ENCODE results near the gene RAB26.

Gene RAB26

DNA sequence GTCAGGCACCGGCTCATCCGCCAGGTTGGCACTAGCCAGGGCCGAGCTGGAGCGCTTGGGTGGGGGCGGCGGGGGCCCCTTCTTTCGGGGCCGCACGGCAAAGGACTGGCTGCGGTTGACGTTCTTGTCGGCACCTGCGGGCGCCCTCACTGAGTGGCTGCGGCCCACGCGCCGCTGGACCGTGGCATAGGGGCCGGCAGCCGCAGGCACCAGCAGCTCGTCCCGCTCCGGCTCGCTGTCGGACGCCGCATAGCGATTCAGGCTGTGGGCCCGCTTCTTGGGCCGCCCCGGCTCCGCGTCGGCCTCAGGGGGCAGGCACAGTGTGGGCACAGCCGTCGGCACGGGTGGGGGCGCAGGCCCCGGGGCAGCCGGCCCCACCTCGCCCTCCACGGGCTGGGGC, 32.0 kb downstream of the RAB26 start:
- DNase-seq (ENCODE audit: low spot score): no peak

GRCh38 chr16:2180962-2181923, 32.8 kb downstream of the RAB26 start:
- DNase-seq (ENCODE audit: low spot score): no peak

GRCh38 chr16:2181952-2182351, 33.5 kb downstream of the RAB26 start:
- no peak for DNase-seq (ENCODE audit: low spot score)

DNA sequence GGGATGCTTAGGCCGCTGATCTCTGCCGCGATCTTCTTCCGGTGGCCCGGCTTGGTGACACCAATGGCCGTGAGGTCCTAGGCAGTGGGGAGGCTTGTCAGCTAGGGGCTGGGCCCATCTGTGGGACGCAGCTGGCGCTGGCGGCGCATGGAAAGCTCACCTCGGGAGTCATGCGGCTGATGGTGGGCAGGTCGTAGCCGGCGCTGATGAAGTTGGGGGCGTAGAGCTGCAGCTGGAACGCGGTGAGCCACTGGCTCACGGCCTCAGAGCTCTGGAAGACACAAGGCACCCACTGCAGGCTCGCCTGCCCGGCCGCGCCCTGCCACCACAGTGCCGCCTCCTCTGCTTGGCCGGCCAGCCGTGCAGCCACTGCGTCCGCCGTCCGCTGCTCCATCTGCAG, 35.2 kb downstream of the RAB26 start:
- no peak for DNase-seq (ENCODE audit: low spot score)

GRCh38 chr16:2184346-2184745, 35.9 kb downstream of the RAB26 start:
- no peak for DNase-seq (ENCODE audit: low spot score)

DNA sequence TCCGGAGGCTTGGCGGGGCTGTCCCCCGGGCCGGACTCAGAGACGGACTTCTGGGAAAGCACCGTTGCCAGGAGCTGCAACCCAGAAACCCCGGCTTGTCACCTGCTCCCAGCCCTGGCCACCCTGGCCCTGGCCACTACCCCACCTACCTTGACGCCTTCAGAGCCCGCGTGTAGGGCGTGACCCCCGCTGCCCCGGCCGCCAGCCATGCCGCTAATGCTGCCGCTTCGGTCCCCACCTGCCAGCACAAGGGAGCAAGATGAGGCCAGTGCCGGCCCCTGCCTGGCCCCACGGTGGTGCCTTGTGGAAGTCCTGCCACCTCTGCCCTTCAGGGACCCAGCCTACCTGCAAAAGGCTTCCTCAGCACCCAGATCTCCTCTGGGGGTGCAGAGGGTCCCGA, 36.5 kb downstream of the RAB26 start:
- no peak for DNase-seq (ENCODE audit: low spot score)

DNA sequence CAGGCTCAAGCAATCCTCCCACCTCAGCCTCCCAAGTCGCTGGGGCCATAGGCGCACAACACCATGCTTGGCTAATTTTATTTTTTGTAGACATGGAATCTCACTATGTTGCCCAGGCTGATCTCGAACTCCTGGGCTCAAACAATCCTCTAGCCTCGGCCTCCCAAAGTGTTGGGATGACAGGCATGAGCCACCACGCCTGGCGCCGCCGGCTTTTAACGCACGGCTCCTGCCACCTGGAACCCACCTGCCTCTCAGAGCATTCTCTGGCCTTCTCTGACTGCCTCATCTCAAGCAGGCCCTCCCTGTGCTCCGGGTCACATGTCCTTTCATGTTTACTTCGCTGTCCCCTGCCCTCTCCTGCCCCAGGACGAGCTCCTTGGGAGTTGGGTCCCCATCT, 37.6 kb downstream of the RAB26 start:
- DNase-seq (ENCODE audit: low spot score): no peak

- DNase-seq (ENCODE audit: low spot score): no peak
Observed at GRCh38 chr16:2186505-2186904, 38.1 kb downstream of the RAB26 start.

GRCh38 chr16:2187212-2187611, 38.8 kb downstream of the RAB26 start:
- DNase-seq (ENCODE audit: low spot score): no peak

- DNase-seq (ENCODE audit: low spot score): no peak
Observed at GRCh38 chr16:2188395-2188794, 40.0 kb downstream of the RAB26 start.

DNA sequence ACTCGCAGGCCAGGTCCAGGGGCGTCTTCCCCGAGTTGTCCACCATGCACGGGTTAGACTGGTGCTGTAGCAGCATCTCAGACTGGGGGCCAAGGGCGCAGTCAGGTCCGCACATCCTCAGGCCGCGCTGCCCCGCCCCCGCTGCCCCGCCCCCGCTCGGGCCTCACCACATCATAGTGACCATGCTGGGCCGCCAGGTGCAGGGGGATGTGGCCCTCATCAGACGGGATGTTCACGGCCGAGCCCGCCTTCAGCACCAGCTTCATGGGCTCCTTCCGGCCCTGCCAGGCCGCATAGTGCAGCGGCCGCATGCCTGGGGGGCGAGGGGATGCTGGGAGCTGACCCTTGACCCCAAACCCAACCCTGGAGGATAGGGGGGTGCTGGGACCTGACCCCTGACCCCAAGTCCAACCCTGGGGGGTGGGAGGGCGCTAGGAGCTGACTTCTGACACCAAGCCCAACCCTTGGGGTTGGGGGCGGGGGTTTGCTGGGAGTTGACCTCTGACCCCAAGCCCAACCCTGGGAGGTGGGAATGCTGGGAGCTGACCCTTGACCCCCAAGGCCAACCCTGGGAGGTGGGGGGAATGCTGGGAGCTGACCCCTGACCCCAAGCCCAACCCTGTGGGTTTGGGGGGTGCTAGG, 40.9 kb downstream of the RAB26 start:
- no peak for DNase-seq (ENCODE audit: low spot score)

DNA sequence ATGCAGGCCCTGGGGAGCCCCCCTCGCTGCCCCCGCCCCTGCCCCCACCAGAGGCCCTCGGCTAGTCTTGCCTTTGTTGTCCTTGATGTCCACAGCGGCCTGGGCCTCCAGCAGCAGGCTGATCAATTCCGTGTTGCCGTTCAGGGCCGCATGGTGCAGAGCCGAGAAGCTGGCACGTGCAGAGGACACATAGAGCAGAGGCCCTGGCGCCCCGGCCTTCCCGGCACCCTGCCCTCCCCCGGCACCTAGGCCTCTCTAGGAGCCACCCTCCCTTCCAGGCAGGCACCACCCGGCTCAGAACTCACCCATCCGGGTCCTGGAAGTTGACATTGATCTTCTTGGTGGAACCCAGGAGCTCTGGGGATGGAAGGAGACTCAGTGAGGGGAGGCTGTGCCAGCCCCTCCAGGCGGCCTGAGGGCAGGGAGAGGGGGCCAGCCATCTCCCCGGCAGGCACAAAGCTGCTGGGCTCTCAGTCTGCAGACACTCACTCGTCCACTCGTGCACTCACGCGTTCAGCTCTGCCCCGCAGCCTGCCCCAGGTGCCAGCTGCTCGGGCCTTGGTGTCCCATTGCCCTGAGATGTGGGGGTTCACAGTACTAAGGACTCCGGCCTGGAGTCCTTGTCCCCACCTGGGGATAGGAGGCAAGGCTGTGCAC, 41.7 kb downstream of the RAB26 start:
- DNase-seq (ENCODE audit: low spot score): no peak

DNA sequence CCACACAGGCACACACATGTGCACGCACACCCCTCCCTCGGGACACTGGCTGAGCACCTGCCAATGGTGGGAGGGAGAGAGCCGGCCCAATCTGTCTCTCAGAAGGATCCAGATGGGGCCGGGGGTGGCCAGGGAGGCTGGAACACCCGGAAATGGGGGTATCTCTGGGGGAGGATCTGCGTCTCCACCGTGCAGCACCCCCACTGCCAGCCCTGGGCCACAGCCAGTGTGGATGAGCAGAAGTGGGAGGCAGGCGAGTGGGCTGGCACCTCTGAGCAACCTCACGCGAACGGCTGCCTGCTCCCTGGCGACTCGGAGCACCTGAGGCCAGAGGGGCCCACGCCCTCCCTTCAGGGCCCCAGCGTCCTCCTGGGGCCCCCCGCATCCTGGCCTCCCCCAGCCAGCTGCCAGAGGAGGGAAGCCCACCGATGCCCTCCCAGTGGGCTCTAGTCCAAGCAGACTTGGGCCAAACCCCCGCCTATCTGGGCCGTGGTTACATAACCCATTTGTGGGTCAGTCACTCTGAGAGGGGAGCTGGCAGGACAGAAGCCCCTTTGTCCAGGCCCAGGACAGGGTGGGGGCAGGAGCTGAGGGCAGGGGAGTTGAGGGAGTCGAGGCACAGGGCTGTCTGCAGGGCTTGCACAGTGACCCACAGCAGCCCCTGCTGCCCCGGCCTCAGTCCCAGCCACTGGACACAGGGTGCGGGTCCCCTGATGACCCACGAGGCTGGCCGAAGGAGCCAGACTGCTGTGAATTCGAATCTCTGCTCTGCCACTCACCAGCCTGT, 42.4 kb downstream of the RAB26 start:
- DNase-seq (ENCODE audit: low spot score): peak; percentile 55

- DNase-seq (ENCODE audit: low spot score): no peak
Observed at GRCh38 chr16:2191446-2191706, 43.0 kb downstream of the RAB26 start.

DNA sequence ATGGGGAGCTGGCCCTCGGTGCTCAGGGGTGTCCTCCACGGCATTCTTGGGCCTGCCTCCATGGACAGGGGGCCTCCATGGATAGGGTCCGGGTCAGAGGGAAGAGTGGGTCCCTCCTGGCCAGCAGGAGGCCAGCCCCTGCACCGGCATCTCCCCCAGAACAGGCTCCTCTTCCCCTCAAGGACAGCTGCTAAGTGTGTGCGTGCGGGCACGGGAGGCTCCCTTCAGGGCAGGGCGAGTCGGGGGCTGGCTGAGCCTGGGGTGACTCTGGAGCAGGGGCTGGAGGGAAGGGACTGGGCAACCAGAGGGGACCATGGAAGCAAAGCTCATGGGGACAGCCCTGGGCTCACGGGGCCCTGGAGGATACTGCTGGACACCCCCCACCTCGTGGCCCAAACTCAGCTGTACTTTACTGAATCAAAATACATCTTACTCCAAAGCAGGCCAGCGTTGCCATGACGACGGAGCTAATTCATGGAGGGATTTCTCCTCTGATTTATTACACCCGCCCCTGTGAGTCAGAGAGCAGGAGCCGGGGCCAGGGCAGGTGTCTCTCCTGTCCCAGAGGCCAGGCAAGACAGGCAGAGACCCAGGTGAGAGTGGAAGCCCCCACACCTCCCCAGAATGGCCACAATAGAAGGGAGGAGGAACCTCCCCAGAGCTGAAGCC, 45.9 kb downstream of the RAB26 start:
- DNase-seq (ENCODE audit: low spot score): peak; percentile 47

GRCh38 chr16:2194852-2195321, 46.5 kb downstream of the RAB26 start:
- peak; percentile 65 for DNase-seq (ENCODE audit: low spot score)

DNA sequence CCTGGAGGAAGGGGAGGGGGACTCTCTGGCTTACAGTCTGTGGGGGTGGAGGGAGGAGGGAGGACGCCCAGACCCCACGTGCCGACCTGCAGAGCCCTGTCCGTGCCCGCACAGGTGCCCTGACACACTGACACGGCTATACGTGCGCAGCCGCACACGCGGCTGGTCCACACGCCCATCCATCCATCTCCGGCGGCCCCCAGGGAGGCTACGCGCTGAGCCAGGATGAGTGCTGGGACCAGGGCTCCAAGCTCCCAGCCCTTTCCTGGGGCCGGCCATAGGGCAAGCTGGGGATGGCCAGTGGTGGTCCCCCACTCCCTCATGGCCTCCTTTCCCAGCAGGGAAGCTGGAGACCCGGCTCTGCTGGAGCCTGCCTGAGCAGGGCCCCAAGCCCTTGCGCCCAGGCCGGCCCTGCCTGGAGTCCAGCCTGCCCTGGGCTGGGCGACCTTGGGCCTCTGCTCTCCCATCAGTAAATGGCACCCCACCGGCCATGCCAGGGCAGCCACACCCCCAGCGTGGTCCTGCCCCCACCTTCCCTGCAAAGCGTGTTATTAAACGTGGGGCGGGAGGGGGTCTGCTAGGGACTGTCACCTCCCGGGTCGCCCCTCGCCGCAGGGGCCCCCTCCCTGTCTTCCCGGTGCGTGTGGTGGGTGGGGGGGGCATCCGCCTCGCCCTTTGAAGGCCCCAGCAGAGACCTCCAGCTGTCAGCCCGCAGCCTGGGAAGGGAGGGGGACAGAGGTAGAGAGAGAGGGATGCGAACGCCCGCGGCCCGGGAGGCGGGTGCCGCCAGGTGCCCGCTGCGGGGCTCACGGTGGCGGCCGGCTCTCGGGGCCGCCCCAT, 47.1 kb downstream of the RAB26 start:
- no peak for DNase-seq (ENCODE audit: low spot score)

DNA sequence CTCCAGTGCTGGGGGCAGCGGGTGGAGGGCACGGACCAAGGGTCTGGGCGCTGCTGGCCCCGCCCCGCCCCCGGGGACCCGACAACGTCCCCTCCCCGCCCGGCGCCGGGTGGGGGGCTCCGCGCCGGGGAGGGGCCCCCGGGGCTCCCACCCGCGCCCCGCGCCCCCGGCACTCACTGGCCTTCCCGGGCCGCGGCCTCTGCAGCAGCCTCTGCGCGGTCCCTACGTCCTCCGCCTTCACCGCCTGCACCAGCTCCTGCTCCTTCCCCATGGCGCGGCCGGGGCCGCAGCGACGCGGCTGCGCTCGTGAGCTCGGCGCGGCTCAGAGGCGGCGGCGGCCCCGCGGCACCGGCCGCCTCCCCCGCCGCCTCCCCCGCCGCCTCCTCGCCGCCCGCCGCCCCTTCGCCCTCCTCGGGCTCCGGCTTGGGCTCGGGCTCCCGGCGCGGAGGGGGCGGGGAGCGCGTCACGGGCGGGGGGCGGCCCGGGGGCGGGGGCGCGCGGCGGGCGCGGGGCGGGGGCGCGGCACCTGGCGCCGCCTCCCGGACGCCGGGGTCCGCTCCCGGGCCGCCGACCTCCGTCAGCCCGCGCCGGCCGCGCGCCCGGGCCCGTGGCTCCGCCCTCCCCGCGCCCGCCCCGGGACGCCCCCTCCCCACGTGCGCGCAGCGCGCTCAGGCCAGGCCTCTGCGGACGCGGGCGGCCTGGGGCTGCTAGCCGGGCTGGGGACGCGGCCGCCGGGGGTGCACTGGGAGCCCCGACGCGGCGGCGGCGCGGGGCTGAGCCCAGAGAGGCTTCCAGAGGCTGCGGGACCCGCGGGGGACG, 47.9 kb downstream of the RAB26 start, which contains the start of gene CASKIN1:
Gene CASKIN1 (minus strand): TSS at position 444 of the 819 bp plus-strand sequence. CDS start 173 bp downstream, at position 271.
- DNase-seq (ENCODE audit: low spot score): no peak

DNA sequence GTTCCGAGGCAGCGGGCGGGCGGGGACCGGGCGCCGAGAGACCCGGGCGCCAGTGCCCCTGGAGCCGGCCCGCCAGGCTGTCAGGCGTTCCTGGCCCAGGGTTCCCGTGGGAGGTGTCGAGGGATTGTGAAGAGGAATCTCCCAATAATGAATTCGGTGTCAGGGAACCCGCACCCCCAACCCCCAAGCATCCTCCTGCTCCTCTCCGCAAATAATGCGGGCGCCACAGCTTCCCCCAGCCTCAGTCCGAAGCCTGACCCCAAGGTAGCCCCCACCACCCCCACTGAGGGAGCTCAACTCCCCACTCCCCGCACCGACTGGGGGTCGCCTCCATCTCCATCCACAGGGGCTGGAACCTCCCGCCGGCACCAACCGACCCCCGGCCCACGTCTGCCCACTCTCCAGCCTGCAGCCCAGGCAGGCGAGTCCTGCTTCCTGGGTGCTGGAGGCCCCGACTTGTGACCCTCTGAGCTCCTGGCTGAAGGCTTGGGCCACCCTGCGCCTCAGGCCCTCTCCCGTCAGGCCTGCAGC, 48.6 kb downstream of the RAB26 start:
- no peak for DNase-seq (ENCODE audit: low spot score)
